Vagina (tissue), 2 donors: Measurements from ENCODE around the gene GNG13.

Experiments
- CTCF ChIP-seq, 3 experiments: fragments of 450-650 bp in 2 of 3; fragments of 200-600 bp in 1 of 3; sonication (generic) in 1 of 3; IDR thresholded peaks; one replicate each; pipeline ENCODE4 v1.5.1; 2017 to 2019; ENCODE audit warnings: antibody characterized with exemption in 3 of 3, mild to moderate bottlenecking in 2 of 3, moderate library complexity in 2 of 3
- POLR2A ChIP-seq, 2 donors: fragments of 450-650 bp; IDR thresholded peaks; one replicate each; pipeline ENCODE4 v1.6.1; 2017; ENCODE audit warnings: antibody characterized with exemption in 2 of 2, mild to moderate bottlenecking in 2 of 2, moderate library complexity in 2 of 2

DNA sequence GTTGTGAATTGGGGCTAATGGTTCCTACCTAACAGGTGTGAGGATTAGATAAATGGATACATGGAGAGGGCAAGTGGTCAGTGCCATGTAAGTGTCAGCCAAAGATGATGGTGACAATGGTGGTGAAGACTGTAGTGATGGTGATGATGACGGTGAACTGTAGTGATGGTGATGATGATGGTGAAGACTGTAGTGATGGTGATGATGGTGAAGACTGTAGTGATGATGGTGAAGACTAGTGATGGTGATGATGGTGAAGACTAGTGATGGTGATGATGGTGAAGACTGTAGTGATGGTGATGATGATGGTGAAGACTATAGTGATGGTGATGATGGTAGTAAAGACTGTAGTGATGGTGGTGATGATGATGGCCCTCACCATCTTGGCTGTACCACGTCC, 18.1 kb upstream of the GNG13 start:
- TF ChIP-seq CTCF (IDR thresholded peaks at IDR 0.05) (no peak), POLR2A (IDR thresholded peaks at IDR 0.05) (no peak)
